HFFc6 (cell line): ENCODE results near the gene SYPL1. TPM values are rescaled to one million over a fixed set of nuclear protein-coding genes. Genes with fewer than 3 reads are reported as not detected.

Experiments used
- DNase-seq: peaks from one replicate; pipeline ENCODE4 v3.0.0-alpha.2; 2018
- H3K27ac Mint-ChIP-seq: 2 replicates; pipeline ENCODE4 v1.8.0; 2020; ENCODE audit warnings: mild to moderate bottlenecking, mixed read lengths
- H3K27me3 Mint-ChIP-seq: 2 replicates; pipeline ENCODE4 v1.8.0; 2021; ENCODE audit warnings: mild to moderate bottlenecking, moderate library complexity, mixed read lengths; ENCODE audit not compliant: insufficient read depth
- H3K36me3 Mint-ChIP-seq: 2 replicates; pipeline ENCODE4 v1.8.0; 2021; ENCODE audit warnings: low read depth, mixed read lengths
- H3K4me1 Mint-ChIP-seq: 2 replicates; pipeline ENCODE4 v1.8.0; 2020; ENCODE audit warnings: low read depth, mixed read lengths
- H3K4me3 Mint-ChIP-seq: 2 replicates; pipeline ENCODE4 v1.8.0; 2020; ENCODE audit warnings: mild to moderate bottlenecking, moderate library complexity, mixed read lengths
- H3K9me3 Mint-ChIP-seq: 2 replicates; pipeline ENCODE4 v1.8.0; 2020; ENCODE audit warnings: mild to moderate bottlenecking, mixed read lengths
- CTCF ChIP-seq: fragments of 200-600 bp; sonication (generic); IDR thresholded peaks from 2 replicates; pipeline ENCODE4 v1.5.0; 2021; ENCODE audit warnings: antibody characterized with exemption, mild to moderate bottlenecking
- total RNA-seq, 6 experiments: library from RNA; stranded (reverse); fragmentation: NEBNext Ultra II Directional; extraction: Animal tissue kit (Norgen Biotek cat#: 25700); gene quantifications; 2 replicates in 1 of 6; 3 replicates in 5 of 6; pipeline ENCODE4 v1.2.3, GENCODE V29; 2021

SYPL1 gene
- total RNA-seq, 6 experiments from 2014 or later: 66.5 to 84.0 (median 74.6) TPM

DNA sequence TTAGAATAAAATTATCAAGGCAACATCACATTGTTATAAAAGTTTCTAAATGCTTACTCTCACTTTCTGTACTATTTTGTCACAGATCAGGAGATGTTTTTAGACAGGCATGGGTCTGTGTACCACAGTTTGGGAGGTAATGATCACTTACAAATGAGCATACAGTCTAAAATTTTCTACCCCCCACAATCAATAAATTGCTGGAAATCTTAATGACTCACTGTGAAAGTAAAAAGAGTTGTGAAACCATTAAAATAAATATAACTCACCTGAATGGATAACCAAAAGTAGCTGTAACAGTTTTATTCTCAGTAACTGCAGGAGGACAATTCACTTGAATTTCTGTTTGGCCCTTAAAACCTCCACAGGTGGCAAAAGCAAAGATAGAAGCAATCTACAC, 13.2 kb downstream of the SYPL1 start:
- peaks cover 32% of the 10 kb centered on the region for H3K4me1 Mint-ChIP-seq
- no peak for DNase-seq
- no peak for TF ChIP-seq CTCF
- no peaks in the 10 kb centered on the region for H3K36me3 Mint-ChIP-seq
- no peak overlapping the region for H3K4me3 Mint-ChIP-seq
- no peak overlapping the region for H3K27ac Mint-ChIP-seq
- H3K9me3 Mint-ChIP-seq: no peaks in the 10 kb centered on the region
- H3K27me3 Mint-ChIP-seq: no peaks in the 10 kb centered on the region

GRCh38 chr7:106095634-106096033, 16.5 kb downstream of the SYPL1 start:
- peaks cover 14% of the 10 kb centered on the region for H3K4me1 Mint-ChIP-seq

GRCh38 chr7:106094780-106095179, 17.3 kb downstream of the SYPL1 start:
- peaks cover 23% of the 10 kb centered on the region for H3K36me3 Mint-ChIP-seq
- peaks cover 9% of the 10 kb centered on the region for H3K4me1 Mint-ChIP-seq
- H3K27me3 Mint-ChIP-seq: no peaks in the 10 kb centered on the region; the same call in 1 of the 2 replicates
- TF ChIP-seq CTCF: no peak
- no peak for DNase-seq
- H3K27ac Mint-ChIP-seq: no peak overlapping the region
- no peaks in the 10 kb centered on the region for H3K9me3 Mint-ChIP-seq
- H3K4me3 Mint-ChIP-seq: no peak overlapping the region

More at GRCh38 chr7:106095634-106096033, 16.5 kb downstream of the SYPL1 start:
- no peaks in the 10 kb centered on the region; the same call in 1 of the 2 replicates for H3K27me3 Mint-ChIP-seq
- peaks cover 14% of the 10 kb centered on the region; the same call in 1 of the 2 replicates for H3K36me3 Mint-ChIP-seq
- H3K4me3 Mint-ChIP-seq: no peak overlapping the region
- H3K27ac Mint-ChIP-seq: no peak overlapping the region
- H3K9me3 Mint-ChIP-seq: no peaks in the 10 kb centered on the region
- no peak for DNase-seq
- no peak for TF ChIP-seq CTCF

DNA sequence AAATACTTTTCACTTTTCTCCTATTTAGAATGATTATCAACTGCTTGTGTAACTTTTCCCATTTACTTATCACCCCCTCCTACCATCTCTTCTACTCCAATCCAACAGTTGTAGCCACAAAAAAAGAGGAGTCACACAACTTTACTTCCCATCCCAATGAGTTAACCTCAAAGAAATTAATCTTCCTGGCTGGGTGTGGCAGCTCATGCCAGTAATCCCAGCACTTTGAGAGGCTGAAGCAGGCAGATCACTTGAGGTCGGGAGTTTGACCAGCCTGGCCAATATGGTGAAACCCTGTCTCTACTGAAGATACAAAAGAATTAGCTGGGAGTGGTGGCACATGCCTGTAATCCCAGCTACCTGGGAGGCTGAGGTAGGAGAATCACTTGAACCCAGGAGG, 19.9 kb downstream of the SYPL1 start:
- Mint-ChIP-seq H3K27ac (no peak overlapping the region), H3K9me3 (no peaks in the 10 kb centered on the region), H3K36me3 (peaks cover 30% of the 10 kb centered on the region), H3K4me1 (peaks cover 5% of the 10 kb centered on the region; the same call in 1 of the 2 replicates), H3K27me3 (peaks cover 2% of the 10 kb centered on the region), H3K4me3 (no peak overlapping the region)
- no peak for DNase-seq
- no peak for TF ChIP-seq CTCF

GRCh38 chr7:106089647-106090046, 22.5 kb downstream of the SYPL1 start:
- peaks cover 5% of the 10 kb centered on the region; the same call in 1 of the 2 replicates for H3K4me1 Mint-ChIP-seq
- TF ChIP-seq CTCF: no peak
- H3K27me3 Mint-ChIP-seq: peaks cover 2% of the 10 kb centered on the region
- no peaks in the 10 kb centered on the region for H3K9me3 Mint-ChIP-seq
- no peak overlapping the region for H3K27ac Mint-ChIP-seq
- no peak for DNase-seq
- no peak overlapping the region for H3K4me3 Mint-ChIP-seq
- H3K36me3 Mint-ChIP-seq: peaks cover 30% of the 10 kb centered on the region

DNA sequence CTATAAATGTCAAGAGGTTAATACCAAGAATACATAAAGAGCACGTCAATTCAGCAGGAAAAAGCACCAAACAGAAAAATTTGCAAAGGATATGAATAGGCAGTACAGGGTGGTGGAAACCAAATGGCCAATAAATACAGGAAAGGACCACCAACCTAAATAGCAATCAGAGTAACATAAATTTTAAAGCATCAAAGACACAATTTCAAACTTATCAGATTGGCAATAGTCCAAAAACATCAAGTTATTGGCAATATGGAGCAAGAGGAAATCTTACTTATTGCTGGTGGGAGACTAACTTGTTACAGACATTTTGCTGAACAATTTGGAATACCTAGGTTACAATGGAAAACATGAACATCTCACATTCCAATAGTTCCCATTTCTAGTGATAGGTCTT, 24.1 kb downstream of the SYPL1 start:
- TF ChIP-seq CTCF: no peak
- Mint-ChIP-seq H3K36me3 (peaks cover 30% of the 10 kb centered on the region), H3K27me3 (peaks cover 2% of the 10 kb centered on the region; the same call in 1 of the 2 replicates), H3K4me1 (peaks cover 5% of the 10 kb centered on the region; the same call in 1 of the 2 replicates), H3K27ac (no peak overlapping the region), H3K4me3 (no peak overlapping the region), H3K9me3 (no peaks in the 10 kb centered on the region)
- DNase-seq: no peak
